Pancreas (tissue), 10 donors: Measurements from ENCODE around the gene LACRT. TPM values are rescaled to one million over a fixed set of nuclear protein-coding genes. Genes with fewer than 3 reads are reported as not detected.

Experiments
- ATAC-seq, 4 donors: fragments of 200-7000 bp; cut with Tn5 transposase; one replicate each; pipeline versions ENCODE4 v1.8.0 to v1.9.1; 2020; ENCODE audit warnings: mild to moderate bottlenecking in 4 of 4, moderate library complexity in 4 of 4
- DNase-seq, 6 donors: peaks; one replicate each; pipeline ENCODE4 v3.0.0-alpha.2; 2020
- FAIRE-seq: peaks from 2 replicates; lab custom pipeline; 2012; peaks lifted over from hg19 to GRCh38; lab: Jason Lieb, UNC
- H3K27ac ChIP-seq, 4 donors: fragments of 200-600 bp; sonication (generic); 1 replicate in 3 of 4; 2 replicates in 1 of 4; pipeline versions ENCODE4 v1.5.0 to v1.8.0; 2020
- H3K27me3 ChIP-seq, 4 donors: fragments of 200-600 bp; one replicate each; pipeline ENCODE4 v1.8.0; 2021
- H3K36me3 ChIP-seq, 3 donors: fragments of 200-600 bp; sonication (generic) in 1 of 3; one replicate each; pipeline versions ENCODE4 v1.5.0 to v1.8.0; 2020 to 2021
- H3K4me1 ChIP-seq, 3 donors: fragments of 200-600 bp; one replicate each; pipeline ENCODE4 v1.8.0; 2021
- H3K4me3 ChIP-seq, 4 donors: fragments of 200-600 bp; sonication (generic) in 2 of 4; one replicate each; pipeline versions ENCODE4 v1.5.0 to v1.8.0; 2020 to 2021
- H3K9me3 ChIP-seq, 4 donors: fragments of 200-600 bp; one replicate each; pipeline ENCODE4 v1.8.0; 2021
- CTCF ChIP-seq, 4 donors: fragments of 200-600 bp; sonication (generic) in 3 of 4; IDR thresholded peaks; one replicate each; pipeline versions ENCODE4 v1.5.0 to v1.8.0; 2021; ENCODE audit warnings: antibody characterized with exemption in 4 of 4
- WGBS, 2 donors: extraction: QIAGEN DNeasy Blood & Tissue Kit; methylation state at CpG; one replicate each; pipeline ENCODE4 v1.1.7; 2013; 5-methylcytosine and 5-hydroxymethylcytosine counted together
- intact Hi-C, 3 donors: fragments of 100-400 bp; cut with DNase I; formaldehyde crosslinking; loops; one replicate each; pipeline versions ENCODE4 v1.11.1 to v1.14.2; 2022
- polyA plus RNA-seq, 2 donors: library from polyadenylated mRNA; stranded (reverse); fragments of 200-250 nt; gene quantifications; one replicate each; pipeline ENCODE4 v1.2.3, GENCODE V29; 2013
- total RNA-seq, 6 donors: library from RNA; stranded (reverse); fragmentation: NEBNext Ultra II Directional in 4 of 6; extraction: Animal tissue kit (Norgen Biotek cat#: 25700) in 4 of 6; gene quantifications; one replicate each; pipeline versions ENCODE4 v1.2.1 to v1.2.4, GENCODE V29; 2021 to 2023
- donor health status: healthy with polysubstance abuse.
- donor health status: DM: no; HTN: no; CAD: no; lungs with moderate emphysema.
- donor health status: DM: no; HTN: no; CAD: no.
- donor health status: control.
- donor health status: control.
- donor health status: Bipolar disorder and iron deficiency.
- donor health status: DM: yes; HTN: yes; CAD: no.
- donor health status: DM: no; HTN: no; CAD: no.
- donor health status: DM: no; HTN: no; CAD: no.
- donor health status: DM: yes; HTN: yes; CAD: no.

LACRT gene
- total and polyA plus RNA-seq, 8 donors, result not detected

GRCh38 chr12:54592316-54592715, 42.4 kb downstream of the LACRT start:
- Histone ChIP-seq H3K36me3 (no peaks in the 10 kb centered on the region), H3K4me1 (peaks cover 0 to 7% (median 7%) of the 10 kb centered on the region in 3 donors), H3K9me3 (no peaks in the 10 kb centered on the region), H3K27me3 (no peaks in the 10 kb centered on the region), H3K27ac (no peak overlapping the region), H3K4me3 (no peak overlapping the region)
- no peak for TF ChIP-seq CTCF (IDR thresholded peaks at IDR 0.05)
- 58 to 75% methylated on average over 2 of the region's 2 CpGs for WGBS, 2 donors
- intact Hi-C loops, result loop anchor here in 1 of 3 donors (10.0 kb wide), 1 partner anchor 372 kb away; no protein-coding TSS in a partner anchor
- FAIRE-seq (no peak), ATAC-seq (no peak), DNase-seq (no peak)

GRCh38 chr12:54590978-54591591, 43.6 kb downstream of the LACRT start:
- no peak for TF ChIP-seq CTCF (IDR thresholded peaks at IDR 0.05)
- ATAC-seq (peak in 2 of 4 donors; percentile 10 to 39), FAIRE-seq (no peak), DNase-seq (no peak)
- intact Hi-C loops, result loop anchor here in 1 of 3 donors (10.0 kb wide), 1 partner anchor 374 kb away; no protein-coding TSS in a partner anchor
- H3K4me3 ChIP-seq, result no peak overlapping the region
- no peak overlapping the region for H3K27ac ChIP-seq
- no peaks in the 10 kb centered on the region for H3K9me3 ChIP-seq
- WGBS, 2 donors, result 70% methylated on average over 7 of the region's 7 CpGs
- H3K4me1 ChIP-seq, result peaks cover 0 to 9% (median 7%) of the 10 kb centered on the region in 3 donors
- no peaks in the 10 kb centered on the region for H3K36me3 ChIP-seq
- no peaks in the 10 kb centered on the region for H3K27me3 ChIP-seq

- ATAC-seq, result no peak
- WGBS, 2 donors, result 68 to 78% methylated on average over 5 of the region's 5 CpGs
- no peaks in the 10 kb centered on the region for H3K9me3 ChIP-seq
- no peak overlapping the region for H3K4me3 ChIP-seq
- no peak for TF ChIP-seq CTCF (IDR thresholded peaks at IDR 0.05)
- no peak for FAIRE-seq
- H3K27me3 ChIP-seq, result no peaks in the 10 kb centered on the region
- intact Hi-C loops, result loop anchor here in 1 of 3 donors (10.0 kb wide), 1 partner anchor 375 kb away; no protein-coding TSS in a partner anchor
- H3K27ac ChIP-seq, result no peak overlapping the region
- H3K36me3 ChIP-seq, result no peaks in the 10 kb centered on the region
- DNase-seq, result no peak
- H3K4me1 ChIP-seq, result peaks cover 0 to 9% (median 7%) of the 10 kb centered on the region in 3 donors
Measured at GRCh38 chr12:54589964-54590363, 44.7 kb downstream of the LACRT start.

- no peak for TF ChIP-seq CTCF (IDR thresholded peaks at IDR 0.05)
- DNase-seq (no peak), ATAC-seq (peak in 1 of 4 donors; percentile 4), FAIRE-seq (no peak)
- Histone ChIP-seq H3K27ac (no peak overlapping the region), H3K27me3 (no peaks in the 10 kb centered on the region), H3K4me3 (peak overlapping the region in 3 of 4 donors; percentile 20 to 52 (median 43)), H3K4me1 (peaks cover 0 to 9% (median 7%) of the 10 kb centered on the region in 3 donors), H3K36me3 (no peaks in the 10 kb centered on the region), H3K9me3 (no peaks in the 10 kb centered on the region)
- intact Hi-C loops, result no loop called here
- 17 to 28% methylated on average over 13 of the region's 13 CpGs for WGBS, 2 donors
Measured at GRCh38 chr12:54588890-54589267, 45.8 kb downstream of the LACRT start.
